Aorta (tissue), 5 donors: Measurements from ENCODE around the gene SDF2L1. TPM values are rescaled to one million over a fixed set of nuclear protein-coding genes. Genes with fewer than 3 reads are reported as not detected.
A peak's percentile ranks its signal among the peaks of the same experiment; 100 is the strongest.

ENCODE experiments used
- ATAC-seq: fragments of 200-7000 bp; cut with Tn5 transposase; one replicate; pipeline ENCODE4 v1.9.1; 2022; ENCODE audit warnings: moderate library complexity; ENCODE audit not compliant: low FRiP score
- DNase-seq, 2 donors: peaks; one replicate each; pipeline ENCODE4 v3.0.0-alpha.2; 2020
- H3K27ac ChIP-seq, 2 donors: one replicate each; pipeline ENCODE4 v1.5.1; 2013; ENCODE audit warnings: low read length in 2 of 2, mild to moderate bottlenecking in 2 of 2, moderate library complexity in 2 of 2, control low read depth in 1 of 2, inconsistent platforms in 1 of 2, low read depth in 1 of 2
- H3K27me3 ChIP-seq, 2 donors: one replicate each; pipeline ENCODE4 v1.6.1; 2013; ENCODE audit warnings: control low read depth in 1 of 2, low read length in 1 of 2, mild to moderate bottlenecking in 1 of 2, moderate library complexity in 1 of 2; ENCODE audit not compliant: insufficient read depth in 2 of 2, control insufficient read depth in 1 of 2
- H3K36me3 ChIP-seq, 2 donors: one replicate each; pipeline ENCODE4 v1.6.1; 2013; ENCODE audit warnings: control low read depth in 1 of 2, low read length in 1 of 2, mild to moderate bottlenecking in 1 of 2; ENCODE audit not compliant: insufficient read depth in 2 of 2, control insufficient read depth in 1 of 2
- H3K4me1 ChIP-seq, 2 donors: one replicate each; pipeline ENCODE4 v1.6.1; 2013; ENCODE audit warnings: low read length in 2 of 2, control low read depth in 1 of 2, mild to moderate bottlenecking in 1 of 2, moderate library complexity in 1 of 2; ENCODE audit not compliant: insufficient read depth in 2 of 2, control insufficient read depth in 1 of 2
- H3K4me3 ChIP-seq, 2 donors: one replicate each; pipeline ENCODE4 v1.5.1; 2013; ENCODE audit warnings: low read length in 2 of 2, control low read depth in 1 of 2, mild to moderate bottlenecking in 1 of 2
- H3K9me3 ChIP-seq: one replicate; pipeline ENCODE4 v1.6.1; 2013; ENCODE audit warnings: mild to moderate bottlenecking, low read length; ENCODE audit not compliant: control insufficient read depth
- WGBS, 2 donors: extraction: QIAGEN DNeasy Blood & Tissue Kit; methylation state at CpG; one replicate each; pipeline ENCODE4 v1.1.7; 2013; 5-methylcytosine and 5-hydroxymethylcytosine counted together
- intact Hi-C, 2 donors: fragments of 100-400 bp; cut with DNase I; formaldehyde crosslinking; loops; one replicate each; pipeline versions ENCODE4 v1.14.2 to v1.15.0; 2022
- microRNA-seq, 2 donors: library from miRNA; unstranded; fragments of <30 nt; microRNA quantifications; one replicate each; pipeline ENCODE4 v1.2.0, GENCODE V29; 2020
- polyA plus RNA-seq, 2 donors: library from polyadenylated mRNA; stranded (reverse); fragments of 200-250 nt; gene quantifications; one replicate each; pipeline ENCODE4 v1.2.3, GENCODE V29; 2013
- total RNA-seq, 2 donors: library from RNA; stranded (reverse); fragmentation: NEBNext Ultra II Directional; extraction: Animal tissue kit (Norgen Biotek cat#: 25700); gene quantifications; one replicate each; pipeline ENCODE4 v1.2.1, GENCODE V29; 2021
- donor health status: healthy with polysubstance abuse.
- donor health status: Bipolar disorder and iron deficiency.
- donor health status: DM: no; HTN: no; CAD: no.
- donor health status: DM: no; HTN: no; CAD: no.
- donor health status: DM: yes; HTN: yes; CAD: no.

The SDF2L1 gene
- total and polyA plus RNA-seq, 4 donors = 16.7 to 38.7 (median 29.7) TPM

DNA sequence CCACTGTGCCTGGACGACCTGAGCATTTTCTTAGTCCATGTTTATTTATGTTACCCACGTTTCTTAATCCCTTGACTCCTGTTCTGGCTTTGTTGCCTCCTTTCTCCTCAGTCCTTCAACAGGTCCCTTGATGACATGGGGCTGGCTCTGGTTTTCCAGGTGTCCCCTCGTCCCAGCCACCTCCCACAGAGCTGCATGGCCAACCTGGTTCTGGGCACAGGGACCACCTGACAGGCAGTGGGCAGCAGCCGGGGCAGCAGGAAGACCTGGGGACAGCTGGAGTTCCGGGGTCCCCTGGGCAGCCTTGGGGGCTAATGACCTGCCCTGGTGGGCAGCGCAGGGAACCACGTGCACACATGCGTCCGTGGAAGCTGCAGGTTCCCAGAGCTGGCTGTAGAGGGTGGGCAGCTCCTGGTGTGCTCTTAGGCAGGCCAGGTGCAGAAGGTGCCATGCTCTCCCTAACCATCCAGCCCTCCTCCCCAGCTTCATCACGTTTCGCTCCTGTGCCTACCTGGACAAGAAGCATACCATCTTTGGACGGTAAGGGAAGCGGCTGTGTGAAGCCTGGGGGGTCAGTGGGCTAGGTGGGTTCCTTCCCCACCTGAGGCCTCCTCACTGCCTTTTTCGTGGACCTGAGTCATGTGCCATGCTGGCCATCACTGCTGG lies 51.4 kb downstream of the SDF2L1 start:
- no peaks in the 10 kb centered on the region for H3K9me3 ChIP-seq
- DNase-seq (peak in 1 of 2 donors; percentile 63), ATAC-seq (no peak)
- 82 to 86% methylated on average over 13 to 14 of the region's 14 CpGs for WGBS, 2 donors
- H3K4me1 ChIP-seq = peaks cover 0 to 3% of the 10 kb centered on the region in 2 donors
- intact Hi-C loops = no loop called here
- H3K27me3 ChIP-seq = no peaks in the 10 kb centered on the region
- H3K36me3 ChIP-seq = peaks cover 0 to 8% of the 10 kb centered on the region in 2 donors
- H3K27ac ChIP-seq = no peak overlapping the region
- no peak overlapping the region for H3K4me3 ChIP-seq

Small RNA genes lying within 50 kb of the gene (microRNA-seq; reads per million reads assigned to microRNA genes)
- 238 to 280 reads per million in 2 donors for gene MIR130B
- 0.60 to 0.99 reads per million in 2 donors for gene MIR301B

Other genes starting within 250 kb of the SDF2L1 start
- 1 to 10 TPM; 4.7 to 5.4 TPM for gene HIC2, start 224.9 kb upstream of the SDF2L1 start, total RNA-seq
- gene HIC2, start 224.9 kb upstream of the SDF2L1 start, polyA plus RNA-seq = 1 to 10 TPM in 1 of 2 donors, under 1 TPM in 1; 0.38 to 1.1 TPM
- 1 to 10 TPM in 1 of 2 donors, under 1 TPM in 1; 0.55 to 1.4 TPM for gene TMEM191C, start 174.9 kb upstream of the SDF2L1 start, total RNA-seq
- gene TMEM191C, start 174.9 kb upstream of the SDF2L1 start, polyA plus RNA-seq = 1 to 10 TPM in 1 of 2 donors, under 1 TPM in 1; 0.50 to 2.9 TPM
- under 1 TPM in 1 of 2 donors, not detected in 1; 0.32 TPM for gene RIMBP3C, start 90.8 kb upstream of the SDF2L1 start, total RNA-seq
- gene RIMBP3C, start 90.8 kb upstream of the SDF2L1 start, polyA plus RNA-seq = not detected
- gene UBE2L3, start 74.6 kb upstream of the SDF2L1 start, total RNA-seq = 10 to 100 TPM; 34.1 to 39.4 TPM
- gene UBE2L3, start 74.6 kb upstream of the SDF2L1 start, polyA plus RNA-seq = 10 to 100 TPM; 42.6 to 54.5 TPM
- 10 to 100 TPM in 1 of 2 donors, 1 to 10 TPM in 1; 9.0 to 10.2 TPM for gene YDJC, start 12.3 kb upstream of the SDF2L1 start, total RNA-seq
- 10 to 100 TPM; 11.8 to 12.0 TPM for gene YDJC, start 12.3 kb upstream of the SDF2L1 start, polyA plus RNA-seq
- 1 to 10 TPM; 1.0 to 1.8 TPM for gene CCDC116, start 9.5 kb upstream of the SDF2L1 start, total RNA-seq
- 1 to 10 TPM in 1 of 2 donors, not detected in 1; 2.5 TPM for gene CCDC116, start 9.5 kb upstream of the SDF2L1 start, polyA plus RNA-seq
- gene PPIL2, start 23.7 kb downstream of the SDF2L1 start, total RNA-seq = 10 to 100 TPM; 33.2 to 35.4 TPM
- 10 to 100 TPM in 1 of 2 donors, 1 to 10 TPM in 1; 5.1 to 38.4 TPM for gene PPIL2, start 23.7 kb downstream of the SDF2L1 start, polyA plus RNA-seq
- gene YPEL1, start 93.5 kb downstream of the SDF2L1 start, total RNA-seq = 1 to 10 TPM; 4.7 to 9.1 TPM
- gene YPEL1, start 93.5 kb downstream of the SDF2L1 start, polyA plus RNA-seq = 1 to 10 TPM; 2.0 to 4.8 TPM
- gene MAPK1, start 225.3 kb downstream of the SDF2L1 start, total RNA-seq = 100 to 1,000 TPM; 137 to 159 TPM
- 10 to 100 TPM; 13.6 to 16.5 TPM for gene MAPK1, start 225.3 kb downstream of the SDF2L1 start, polyA plus RNA-seq